ENCODE results near the gene RBM24. TPM values are rescaled to one million over a fixed set of nuclear protein-coding genes. Genes with fewer than 3 reads are reported as not detected.

RBM24 gene
- total and polyA plus RNA-seq, 2 of the 4 experiments (the other 2 are of a cell fraction), result 4.1 to 6.6 TPM

GRCh38 chr6:17341891-17342290, 60.7 kb downstream of the RBM24 start:
- dilution Hi-C loops (cut with HindIII; ENCODE audit: low sequenced_read_pairs, unreplicated experiment) (no loop called here), intact Hi-C loops (cut with micrococcal nuclease) (no loop called here), in situ Hi-C loops (cut with MboI; ENCODE audit: low sequenced_read_pairs) (no loop called here)
- POLR2A ChIA-PET (ENCODE audit: unreplicated experiment), result no interaction called here
- Histone ChIP-seq H2BK5ac (ENCODE audit: low read depth, low read length, poor library complexity, severe bottlenecking) (no peak overlapping the region), H4K91ac (ENCODE audit: insufficient read depth, low read depth, low read length) (no peak overlapping the region), H4K20me1 (ENCODE audit: insufficient read depth, low read length) (no peaks in the 10 kb centered on the region), H3K79me1 (ENCODE audit: low read depth in 1 of 2, low read length in 2 of 2) (no peaks in the 10 kb centered on the region), H3K4ac (ENCODE audit: low read depth, low read length) (no peak overlapping the region), H2BK120ac (ENCODE audit: low read depth, low read length) (no peak overlapping the region), H2BK20ac (ENCODE audit: low read depth, low read length) (no peak overlapping the region), H4K5ac (ENCODE audit: low read depth, low read length) (no peak overlapping the region), H3K27me3 (ENCODE audit: control insufficient read depth, insufficient read depth, low read length) (no peaks in the 10 kb centered on the region), H3K9me1 (ENCODE audit: insufficient read depth, low read length) (no peaks in the 10 kb centered on the region), H3K36me3 (ENCODE audit: control insufficient read depth, insufficient read depth, low read length) (no peaks in the 10 kb centered on the region), H3K27ac (ENCODE audit: insufficient read depth, low read length) (no peak overlapping the region), H2AK9ac (replicated peaks; ENCODE audit: low read depth, low read length, poor library complexity) (no peak overlapping the region), H3K23ac (ENCODE audit: low read depth, low read length) (no peak overlapping the region), H3K56ac (ENCODE audit: extremely low read depth, insufficient read depth, low read length) (no peak overlapping the region), H2AFZ (replicated peaks; ENCODE audit: low read length, poor library complexity) (no peak overlapping the region), H4K8ac (ENCODE audit: low read depth in 2 of 2, low read length in 2 of 2) (no peak overlapping the region), H2BK15ac (ENCODE audit: low read depth, low read length) (no peak overlapping the region), H2AK5ac (ENCODE audit: low read depth, low read length) (no peak overlapping the region), H3K9ac (ENCODE audit: low read depth, low read length) (no peak overlapping the region), H3K4me1 (ENCODE audit: control insufficient read depth, insufficient read depth, low read length) (no peaks in the 10 kb centered on the region; the same call in none of the 2 replicates), H3K4me3 (ENCODE audit: insufficient read depth, low read depth, low read length) (no peak overlapping the region), H3K9me3 (ENCODE audit: control insufficient read depth, insufficient read depth, low read length) (peaks cover 2% of the 10 kb centered on the region), H3K4me2 (ENCODE audit: low read depth, low read length) (no peak overlapping the region), H3K14ac (replicated peaks; ENCODE audit: low read depth, low read length) (no peak overlapping the region), H3K18ac (ENCODE audit: low read depth, low read length) (no peak overlapping the region)
- DNase-seq (no peak), ATAC-seq (ENCODE audit: low read depth) (no peak)
- BruUV-seq (replicated peaks), result no TSS peak
- TF ChIP-seq NFE2L2 (IDR thresholded peaks at IDR 0.05; ENCODE audit: low read depth, low read length) (no peak), MAFK (IDR thresholded peaks at IDR 0.05; ENCODE audit: low read depth, low read length) (no peak), SMC3 (IDR thresholded peaks at IDR 0.05; ENCODE audit: low read depth, low read length) (no peak), CHD1 (IDR thresholded peaks at IDR 0.05; ENCODE audit: low read depth, low read length) (no peak), FOS (IDR thresholded peaks at IDR 0.05; ENCODE audit: low read depth, low read length) (no peak), BHLHE40 (IDR thresholded peaks at IDR 0.05; ENCODE audit: low read depth, low read length) (no peak), POLR2A (IDR thresholded peaks at IDR 0.05; ENCODE audit: low read depth, low read length) (no peak), RFX5 (IDR thresholded peaks at IDR 0.05; ENCODE audit: low read depth, low read length) (no peak), MAZ (IDR thresholded peaks at IDR 0.05; ENCODE audit: borderline replicate concordance, low read depth, low read length) (no peak), USF2 (IDR thresholded peaks at IDR 0.05; ENCODE audit: low read depth, low read length) (no peak), ELK1 (IDR thresholded peaks at IDR 0.05; ENCODE audit: borderline replicate concordance, low read depth, low read length) (no peak), MXI1 (IDR thresholded peaks at IDR 0.05; ENCODE audit: borderline replicate concordance, low read depth, low read length) (no peak)
- 40% methylated on average over 1 of the region's 3 CpGs; no CpG with 5 or more reads in 1 of the 2 experiments for WGBS, 2 experiments (ENCODE audit: extremely low coverage in 2 of 2, insufficient read length in 1 of 2)
- CTCF ChIA-PET, result no interaction called here
